GM12878 (cell line): ENCODE measurements around the gene NEURL4. TPM values are rescaled to one million over a fixed set of nuclear protein-coding genes. Genes with fewer than 3 reads are reported as not detected.
A peak's percentile ranks its signal among the peaks of the same experiment; 100 is the strongest.

Experiments used
- CBX3 ChIP-seq: fragments of 200-600 bp; sonication (generic); IDR thresholded peaks from 2 replicates; pipeline ENCODE4 v1.6.1; 2016; ENCODE audit warnings: low read depth, borderline replicate concordance
- CHD2 ChIP-seq: IDR thresholded peaks from 2 replicates; pipeline ENCODE4 v1.6.1; 2011; ENCODE audit warnings: low read depth, low read length, improper control_type of control experiment, borderline replicate concordance
- EGR1 ChIP-seq, 2 experiments: IDR thresholded peaks; 1 replicate in 1 of 2; 2 replicates in 1 of 2; pipeline ENCODE4 v1.6.1; 2011 to 2012; ENCODE audit warnings: low read depth in 2 of 2, low read length in 2 of 2, borderline replicate concordance in 1 of 2, mild to moderate bottlenecking in 1 of 2, moderate library complexity in 1 of 2
- HCFC1 ChIP-seq: fragments of 150-350 bp; IDR thresholded peaks from 2 replicates; pipeline ENCODE4 v1.6.1; 2014; ENCODE audit warnings: low read length
- KDM1A ChIP-seq: fragments of 200-600 bp; sonication (generic); IDR thresholded peaks from 2 replicates; pipeline ENCODE4 v1.6.1; 2016; ENCODE audit warnings: borderline replicate concordance
- MTA2 ChIP-seq: fragments of 450-650 bp; IDR thresholded peaks from 2 replicates; pipeline ENCODE4 v1.6.1; 2016; ENCODE audit warnings: low read depth, mild to moderate bottlenecking, moderate library complexity
- NFXL1 ChIP-seq: fragments of 450-650 bp; IDR thresholded peaks from 2 replicates; pipeline ENCODE4 v1.6.1; 2017; ENCODE audit warnings: antibody characterized with exemption, mild to moderate bottlenecking, borderline replicate concordance
- NR2C1 ChIP-seq: fragments of 450-650 bp; IDR thresholded peaks from 2 replicates; pipeline ENCODE4 v1.6.1; 2017; ENCODE audit warnings: antibody characterized with exemption, mild to moderate bottlenecking, moderate library complexity
- NR2C2 ChIP-seq: IDR thresholded peaks from 2 replicates; pipeline ENCODE4 v1.6.1; 2011; ENCODE audit warnings: borderline replicate concordance, low read depth; ENCODE audit not compliant: control insufficient read depth, insufficient read length
- POU2F2 ChIP-seq: IDR thresholded peaks from 3 replicates; pipeline ENCODE4 v1.6.1; 2011; ENCODE audit warnings: low read depth, mild to moderate bottlenecking, low read length, borderline replicate concordance
- RFX5 ChIP-seq: IDR thresholded peaks from 2 replicates; pipeline ENCODE4 v1.6.1; 2011; ENCODE audit warnings: low read depth, low read length, improper control_type of control experiment
- RUNX3 ChIP-seq: IDR thresholded peaks from 2 replicates; pipeline ENCODE4 v1.6.1; 2012; ENCODE audit warnings: low read length, inconsistent platforms
- SREBF2 ChIP-seq: IDR thresholded peaks from 2 replicates; pipeline ENCODE4 v1.6.1; 2012; ENCODE audit warnings: mild to moderate bottlenecking, low read length
- SUZ12 ChIP-seq: fragments of 200-600 bp; sonication (generic); IDR thresholded peaks from one replicate; pipeline ENCODE4 v1.6.1; 2018; ENCODE audit warnings: antibody characterized with exemption, mild to moderate bottlenecking; ENCODE audit not compliant: unreplicated experiment
- TCF12 ChIP-seq: IDR thresholded peaks from 2 replicates; pipeline ENCODE4 v1.6.1; 2011; ENCODE audit warnings: low read depth, mild to moderate bottlenecking, low read length
- WRNIP1 ChIP-seq: IDR thresholded peaks from 2 replicates; pipeline ENCODE4 v1.6.1; 2011; ENCODE audit warnings: low read depth, low read length, improper control_type of control experiment, borderline replicate concordance
- YBX1 ChIP-seq: fragments of 450-650 bp; IDR thresholded peaks from 2 replicates; pipeline ENCODE4 v1.6.1; 2016; ENCODE audit warnings: antibody characterized with exemption
- YY1 ChIP-seq: IDR thresholded peaks from 2 replicates; pipeline ENCODE4 v1.6.1; 2011; ENCODE audit warnings: low read depth, mild to moderate bottlenecking, low read length
- ZNF217 ChIP-seq: fragments of 450-650 bp; IDR thresholded peaks from 2 replicates; pipeline ENCODE4 v1.6.1; 2017; ENCODE audit warnings: antibody characterized with exemption, mild to moderate bottlenecking
- ZNF274 ChIP-seq: IDR thresholded peaks from one replicate; pipeline ENCODE4 v1.8.0; 2011; ENCODE audit not compliant: insufficient read length, insufficient read depth
- polyA plus RNA-seq, 11 experiments: library from polyadenylated mRNA; depleted of rRNA in 4 of 11; unstranded in 6 of 11; stranded (reverse) in 5 of 11; fragments of >200 nt; fragmentation: Nextera tagmentation in 4 of 11; fragmentation: Illumina TruSeq in 1 of 11; extraction: Ambion mirVana in 4 of 11; extraction: Trizol in 1 of 11; gene quantifications; 1 replicate in 1 of 11; 2 replicates in 10 of 11; pipeline versions ENCODE4 v1.2.1 to v1.2.3, GENCODE V29; 2011 to 2016; ENCODE audit warnings: inconsistent platforms in 2 of 11, missing spikeins in 2 of 11, low read depth in 1 of 11
- total RNA-seq, 4 experiments: library from RNA; depleted of rRNA in 3 of 4; stranded (reverse); fragments of >200 nt in 3 of 4; fragmentation: Illumina TruSeq in 1 of 4; extraction: Trizol in 1 of 4; gene quantifications; 2 replicates each; pipeline versions ENCODE4 v1.2.1 to v1.2.3, GENCODE V29; 2013 to 2021
- TF ChIP-seq, protein P1 (sequence below): fragments of 150-350 bp; IDR thresholded peaks from 2 replicates; pipeline ENCODE4 v1.6.1; 2014; ENCODE audit warnings: mild to moderate bottlenecking, low read depth, low read length
- TF ChIP-seq, protein P2 (sequence below): IDR thresholded peaks from 2 replicates; pipeline ENCODE4 v1.6.1; 2012; ENCODE audit warnings: mild to moderate bottlenecking, low read depth, low read length
- TF ChIP-seq, protein P3 (sequence below): fragments of 150-350 bp; IDR thresholded peaks from 2 replicates; pipeline ENCODE4 v1.6.1; 2016; ENCODE audit warnings: low read depth, low read length

Gene NEURL4
- total and polyA plus RNA-seq, 10 of the 15 experiments (the other 5 are each of a cell fraction or from before 2014, with no cell fraction given): 0.03 to 41.9 (median 10.0) TPM

- TF ChIP-seq EGR1 (IDR thresholded peaks at IDR 0.05; ENCODE audit: borderline replicate concordance in 1 of 2, low read depth in 2 of 2, low read length in 2 of 2) (no peak), ZNF274 (no peak), CHD2 (no peak), NR2C2 (no peak), MTA2 (peak; percentile 31; the same call in 1 of the 2 replicates), YBX1 (no peak), POU2F2 (no peak), NFXL1 (no peak), NR2C1 (no peak), RFX5 (no peak), HCFC1 (peak; percentile 49; the same call in 1 of the 2 replicates), SREBF2 (no peak), SUZ12 (no peak), CBX3 (no peak), KDM1A (no peak), YY1 (peak; percentile 49; the same call in 1 of the 2 replicates), ZNF217 (no peak), TCF12 (peak; percentile 14; the same call in 1 of the 2 replicates), RUNX3 (peak; percentile 96), WRNIP1 (peak; percentile 77)
- TF ChIP-seq, protein P1, sequence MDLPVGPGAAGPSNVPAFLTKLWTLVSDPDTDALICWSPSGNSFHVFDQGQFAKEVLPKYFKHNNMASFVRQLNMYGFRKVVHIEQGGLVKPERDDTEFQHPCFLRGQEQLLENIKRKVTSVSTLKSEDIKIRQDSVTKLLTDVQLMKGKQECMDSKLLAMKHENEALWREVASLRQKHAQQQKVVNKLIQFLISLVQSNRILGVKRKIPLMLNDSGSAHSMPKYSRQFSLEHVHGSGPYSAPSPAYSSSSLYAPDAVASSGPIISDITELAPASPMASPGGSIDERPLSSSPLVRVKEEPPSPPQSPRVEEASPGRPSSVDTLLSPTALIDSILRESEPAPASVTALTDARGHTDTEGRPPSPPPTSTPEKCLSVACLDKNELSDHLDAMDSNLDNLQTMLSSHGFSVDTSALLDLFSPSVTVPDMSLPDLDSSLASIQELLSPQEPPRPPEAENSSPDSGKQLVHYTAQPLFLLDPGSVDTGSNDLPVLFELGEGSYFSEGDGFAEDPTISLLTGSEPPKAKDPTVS: no peak
- TF ChIP-seq, protein P2, sequence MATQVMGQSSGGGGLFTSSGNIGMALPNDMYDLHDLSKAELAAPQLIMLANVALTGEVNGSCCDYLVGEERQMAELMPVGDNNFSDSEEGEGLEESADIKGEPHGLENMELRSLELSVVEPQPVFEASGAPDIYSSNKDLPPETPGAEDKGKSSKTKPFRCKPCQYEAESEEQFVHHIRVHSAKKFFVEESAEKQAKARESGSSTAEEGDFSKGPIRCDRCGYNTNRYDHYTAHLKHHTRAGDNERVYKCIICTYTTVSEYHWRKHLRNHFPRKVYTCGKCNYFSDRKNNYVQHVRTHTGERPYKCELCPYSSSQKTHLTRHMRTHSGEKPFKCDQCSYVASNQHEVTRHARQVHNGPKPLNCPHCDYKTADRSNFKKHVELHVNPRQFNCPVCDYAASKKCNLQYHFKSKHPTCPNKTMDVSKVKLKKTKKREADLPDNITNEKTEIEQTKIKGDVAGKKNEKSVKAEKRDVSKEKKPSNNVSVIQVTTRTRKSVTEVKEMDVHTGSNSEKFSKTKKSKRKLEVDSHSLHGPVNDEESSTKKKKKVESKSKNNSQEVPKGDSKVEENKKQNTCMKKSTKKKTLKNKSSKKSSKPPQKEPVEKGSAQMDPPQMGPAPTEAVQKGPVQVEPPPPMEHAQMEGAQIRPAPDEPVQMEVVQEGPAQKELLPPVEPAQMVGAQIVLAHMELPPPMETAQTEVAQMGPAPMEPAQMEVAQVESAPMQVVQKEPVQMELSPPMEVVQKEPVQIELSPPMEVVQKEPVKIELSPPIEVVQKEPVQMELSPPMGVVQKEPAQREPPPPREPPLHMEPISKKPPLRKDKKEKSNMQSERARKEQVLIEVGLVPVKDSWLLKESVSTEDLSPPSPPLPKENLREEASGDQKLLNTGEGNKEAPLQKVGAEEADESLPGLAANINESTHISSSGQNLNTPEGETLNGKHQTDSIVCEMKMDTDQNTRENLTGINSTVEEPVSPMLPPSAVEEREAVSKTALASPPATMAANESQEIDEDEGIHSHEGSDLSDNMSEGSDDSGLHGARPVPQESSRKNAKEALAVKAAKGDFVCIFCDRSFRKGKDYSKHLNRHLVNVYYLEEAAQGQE: no peak
- TF ChIP-seq, protein P3, sequence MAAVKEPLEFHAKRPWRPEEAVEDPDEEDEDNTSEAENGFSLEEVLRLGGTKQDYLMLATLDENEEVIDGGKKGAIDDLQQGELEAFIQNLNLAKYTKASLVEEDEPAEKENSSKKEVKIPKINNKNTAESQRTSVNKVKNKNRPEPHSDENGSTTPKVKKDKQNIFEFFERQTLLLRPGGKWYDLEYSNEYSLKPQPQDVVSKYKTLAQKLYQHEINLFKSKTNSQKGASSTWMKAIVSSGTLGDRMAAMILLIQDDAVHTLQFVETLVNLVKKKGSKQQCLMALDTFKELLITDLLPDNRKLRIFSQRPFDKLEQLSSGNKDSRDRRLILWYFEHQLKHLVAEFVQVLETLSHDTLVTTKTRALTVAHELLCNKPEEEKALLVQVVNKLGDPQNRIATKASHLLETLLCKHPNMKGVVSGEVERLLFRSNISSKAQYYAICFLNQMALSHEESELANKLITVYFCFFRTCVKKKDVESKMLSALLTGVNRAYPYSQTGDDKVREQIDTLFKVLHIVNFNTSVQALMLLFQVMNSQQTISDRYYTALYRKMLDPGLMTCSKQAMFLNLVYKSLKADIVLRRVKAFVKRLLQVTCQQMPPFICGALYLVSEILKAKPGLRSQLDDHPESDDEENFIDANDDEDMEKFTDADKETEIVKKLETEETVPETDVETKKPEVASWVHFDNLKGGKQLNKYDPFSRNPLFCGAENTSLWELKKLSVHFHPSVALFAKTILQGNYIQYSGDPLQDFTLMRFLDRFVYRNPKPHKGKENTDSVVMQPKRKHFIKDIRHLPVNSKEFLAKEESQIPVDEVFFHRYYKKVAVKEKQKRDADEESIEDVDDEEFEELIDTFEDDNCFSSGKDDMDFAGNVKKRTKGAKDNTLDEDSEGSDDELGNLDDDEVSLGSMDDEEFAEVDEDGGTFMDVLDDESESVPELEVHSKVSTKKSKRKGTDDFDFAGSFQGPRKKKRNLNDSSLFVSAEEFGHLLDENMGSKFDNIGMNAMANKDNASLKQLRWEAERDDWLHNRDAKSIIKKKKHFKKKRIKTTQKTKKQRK: no peak
These were observed 20.3 kb downstream of the NEURL4 start (continued) for GRCh38 chr17:7308625-7309433.
